Ascending aorta (tissue), 2 donors: ENCODE data around the gene TUBB4B. TPM values are rescaled to one million over a fixed set of nuclear protein-coding genes. Genes with fewer than 3 reads are reported as not detected.
A peak's percentile ranks its signal among the peaks of the same experiment; 100 is the strongest.

Experiments
- DNase-seq, 2 donors: peaks; one replicate each; pipeline ENCODE4 v3.0.0-alpha.2; 2019; ENCODE audit warnings: low spot score in 2 of 2
- H3K27ac ChIP-seq, 2 donors: fragments of 200-600 bp; sonication (generic); one replicate each; pipeline ENCODE4 v1.5.1; 2016 to 2017; ENCODE audit warnings: mild to moderate bottlenecking in 1 of 2
- H3K27me3 ChIP-seq: fragments of 200-600 bp; sonication (generic); one replicate; pipeline ENCODE4 v1.5.1; 2017
- H3K36me3 ChIP-seq, 2 donors: fragments of 200-600 bp; sonication (generic); one replicate each; pipeline ENCODE4 v1.5.1; 2016
- H3K4me1 ChIP-seq, 2 donors: fragments of 200-600 bp; sonication (generic); one replicate each; pipeline ENCODE4 v1.5.1; 2016 to 2017; ENCODE audit warnings: mild to moderate bottlenecking in 1 of 2
- H3K4me3 ChIP-seq, 2 donors: fragments of 200-600 bp; sonication (generic); one replicate each; pipeline ENCODE4 v1.5.1; 2016 to 2017; ENCODE audit warnings: mild to moderate bottlenecking in 1 of 2
- H3K9me3 ChIP-seq, 2 donors: fragments of 200-600 bp; sonication (generic); one replicate each; pipeline ENCODE4 v1.5.1; 2016
- intact Hi-C: fragments of 100-400 bp; cut with DNase I; formaldehyde crosslinking; loops from one replicate; pipeline ENCODE4 v1.15.1; 2023
- total RNA-seq: library from RNA; depleted of rRNA; stranded (reverse); fragments of >200 nt; gene quantifications from one replicate; pipeline ENCODE4 v1.1.0, GENCODE V29; 2016
- TF ChIP-seq, protein P1 (sequence below), 3 experiments: fragments of 200-600 bp in 2 of 3; fragments of 450-650 bp in 1 of 3; sonication (generic) in 2 of 3; IDR thresholded peaks; one replicate each; pipeline ENCODE4 v1.5.1; 2016 to 2019; ENCODE audit warnings: antibody characterized with exemption in 3 of 3, mild to moderate bottlenecking in 1 of 3, moderate library complexity in 1 of 3

Gene TUBB4B
- total RNA-seq, 1 donor from 2014 or later, result 403 TPM

DNA sequence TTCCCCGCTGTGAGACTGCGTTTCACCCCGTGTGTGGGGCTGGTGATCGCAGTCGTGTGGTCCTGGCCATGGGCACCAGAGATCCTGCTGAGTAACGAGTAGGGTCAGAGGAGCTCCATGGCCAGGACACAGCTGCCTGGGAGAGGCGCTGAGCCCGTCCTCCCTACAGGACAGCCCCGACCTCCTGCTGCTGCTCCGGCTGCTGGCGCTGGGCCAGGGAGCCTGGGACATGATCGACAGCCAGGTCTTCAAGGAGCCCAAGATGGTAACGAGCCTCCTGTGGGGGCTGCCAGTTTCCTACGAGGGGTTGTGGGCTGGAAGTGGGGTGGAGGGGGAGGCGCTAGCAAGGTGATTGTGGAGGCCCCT is 25.1 kb downstream of the TUBB4B start:
- Histone ChIP-seq H3K27me3 (no peaks in the 10 kb centered on the region), H3K4me3 (no peak overlapping the region), H3K4me1 (peaks cover 10 to 16% of the 10 kb centered on the region in 2 donors), H3K9me3 (no peaks in the 10 kb centered on the region), H3K27ac (no peak overlapping the region), H3K36me3 (peaks cover 27 to 55% of the 10 kb centered on the region in 2 donors)
- intact Hi-C loops, result no loop called here
- TF ChIP-seq, protein P1, sequence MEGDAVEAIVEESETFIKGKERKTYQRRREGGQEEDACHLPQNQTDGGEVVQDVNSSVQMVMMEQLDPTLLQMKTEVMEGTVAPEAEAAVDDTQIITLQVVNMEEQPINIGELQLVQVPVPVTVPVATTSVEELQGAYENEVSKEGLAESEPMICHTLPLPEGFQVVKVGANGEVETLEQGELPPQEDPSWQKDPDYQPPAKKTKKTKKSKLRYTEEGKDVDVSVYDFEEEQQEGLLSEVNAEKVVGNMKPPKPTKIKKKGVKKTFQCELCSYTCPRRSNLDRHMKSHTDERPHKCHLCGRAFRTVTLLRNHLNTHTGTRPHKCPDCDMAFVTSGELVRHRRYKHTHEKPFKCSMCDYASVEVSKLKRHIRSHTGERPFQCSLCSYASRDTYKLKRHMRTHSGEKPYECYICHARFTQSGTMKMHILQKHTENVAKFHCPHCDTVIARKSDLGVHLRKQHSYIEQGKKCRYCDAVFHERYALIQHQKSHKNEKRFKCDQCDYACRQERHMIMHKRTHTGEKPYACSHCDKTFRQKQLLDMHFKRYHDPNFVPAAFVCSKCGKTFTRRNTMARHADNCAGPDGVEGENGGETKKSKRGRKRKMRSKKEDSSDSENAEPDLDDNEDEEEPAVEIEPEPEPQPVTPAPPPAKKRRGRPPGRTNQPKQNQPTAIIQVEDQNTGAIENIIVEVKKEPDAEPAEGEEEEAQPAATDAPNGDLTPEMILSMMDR (IDR thresholded peaks at IDR 0.05), result no peak
- DNase-seq, result no peak

DNA sequence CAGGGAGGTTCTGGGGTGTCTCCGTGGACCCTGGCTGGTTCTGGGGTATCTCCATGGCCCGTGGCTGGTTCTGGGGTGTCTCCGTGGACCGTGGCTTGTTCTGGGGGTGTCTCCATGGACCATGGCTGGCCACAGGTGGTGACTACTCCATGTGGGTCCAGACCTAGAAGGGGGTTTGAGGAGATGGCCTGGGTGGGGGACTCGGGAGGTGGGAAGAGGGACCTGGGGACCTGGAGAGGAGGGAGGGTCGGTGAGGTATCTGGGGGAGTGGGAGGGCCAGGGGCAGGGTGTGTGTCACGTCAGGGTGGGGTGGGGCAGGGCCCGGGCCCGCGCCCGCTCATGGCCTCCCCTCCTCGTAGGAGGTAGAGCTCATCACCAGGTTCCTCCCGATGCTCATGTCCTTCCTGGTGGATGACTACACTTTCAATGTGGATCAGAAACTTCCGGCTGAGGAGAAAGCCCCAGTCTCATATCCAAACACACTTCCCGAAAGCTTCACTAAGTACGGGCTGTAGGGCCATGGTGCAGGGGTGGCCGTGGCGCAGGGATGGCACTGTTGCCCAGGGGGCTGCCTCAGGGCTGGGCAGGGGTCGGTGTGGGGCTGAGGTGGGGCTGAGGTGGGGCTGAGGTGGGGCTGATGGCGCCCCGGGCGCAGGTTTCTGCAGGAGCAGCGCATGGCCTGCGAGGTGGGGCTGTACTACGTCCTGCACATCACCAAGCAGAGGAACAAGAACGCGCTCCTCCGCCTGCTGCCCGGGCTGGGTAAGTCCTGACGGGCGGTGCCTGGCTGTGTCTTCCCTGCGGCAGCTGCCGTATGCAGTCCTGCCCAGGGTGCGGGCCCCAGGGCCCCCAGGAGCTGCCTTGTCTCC is 25.7 kb downstream of the TUBB4B start:
- Histone ChIP-seq H3K36me3 (peaks cover 27 to 57% of the 10 kb centered on the region in 2 donors), H3K27ac (peak overlapping the region in 1 of 2 donors; percentile 18), H3K4me1 (peaks cover 10 to 20% of the 10 kb centered on the region in 2 donors), H3K4me3 (no peak overlapping the region), H3K9me3 (no peaks in the 10 kb centered on the region), H3K27me3 (no peaks in the 10 kb centered on the region)
- no peak for DNase-seq
- intact Hi-C loops, result no loop called here
- TF ChIP-seq, protein P1 (IDR thresholded peaks at IDR 0.05), result no peak

- DNase-seq, result no peak
- intact Hi-C loops, result loop anchor here (2.0 kb wide), 1 partner anchor 67 kb away; the partner anchor contains the start of gene TPRN
- Histone ChIP-seq H3K4me3 (no peak overlapping the region), H3K36me3 (peaks cover 37 to 66% of the 10 kb centered on the region in 2 donors), H3K9me3 (no peaks in the 10 kb centered on the region), H3K27ac (peak overlapping the region in 1 of 2 donors; percentile 83), H3K4me1 (peaks cover 10 to 23% of the 10 kb centered on the region in 2 donors), H3K27me3 (no peaks in the 10 kb centered on the region)
- TF ChIP-seq, protein P1 (IDR thresholded peaks at IDR 0.05), result no peak
Observed at GRCh38 chr9:137267933-137268355, 26.9 kb downstream of the TUBB4B start.

DNA sequence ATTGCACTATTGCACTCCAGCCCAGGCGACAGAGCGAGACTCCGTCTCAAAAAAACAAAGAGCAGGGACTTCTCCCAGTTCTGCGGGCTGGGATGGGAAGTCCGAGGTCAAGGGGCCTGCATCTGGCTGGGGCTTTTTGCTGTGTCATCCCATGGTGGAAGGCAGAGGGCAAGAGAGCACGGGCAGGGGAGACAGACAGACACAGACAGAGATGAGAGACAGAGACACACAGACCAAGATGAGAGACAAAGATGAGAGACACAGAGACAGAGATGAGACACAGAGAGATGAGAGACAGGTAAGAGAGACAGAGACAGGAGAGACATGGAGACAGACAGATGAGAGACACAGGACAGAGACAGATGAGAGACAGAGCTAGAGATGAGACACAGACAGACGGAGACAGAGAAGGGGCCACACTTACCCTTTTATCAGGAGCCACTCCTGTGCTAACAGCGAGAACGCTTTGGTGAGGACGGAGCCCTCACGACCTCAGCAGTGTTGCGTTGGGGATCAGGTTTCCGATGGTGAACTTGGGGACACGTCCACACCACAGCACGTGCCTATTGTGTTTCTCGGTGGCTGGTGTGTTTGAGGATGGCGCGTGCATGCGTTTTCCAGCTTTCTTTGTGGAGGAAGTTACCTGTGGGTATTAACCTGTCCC is 27.6 kb downstream of the TUBB4B start:
- intact Hi-C loops, result loop anchor here (2.0 kb wide), 1 partner anchor 68 kb away; the partner anchor contains the start of gene TPRN
- Histone ChIP-seq H3K9me3 (no peaks in the 10 kb centered on the region), H3K4me1 (peaks cover 10 to 23% of the 10 kb centered on the region in 2 donors), H3K27ac (peak overlapping the region; percentile 66 to 83), H3K36me3 (peaks cover 37 to 64% of the 10 kb centered on the region in 2 donors), H3K4me3 (peak overlapping the region in 1 of 2 donors; percentile 25), H3K27me3 (no peaks in the 10 kb centered on the region)
- TF ChIP-seq, protein P1 (IDR thresholded peaks at IDR 0.05), result no peak
- DNase-seq, result no peak

GRCh38 chr9:137269231-137269772 is 28.2 kb downstream of the TUBB4B start:
- Histone ChIP-seq H3K4me1 (peaks cover 10 to 23% of the 10 kb centered on the region in 2 donors), H3K36me3 (peaks cover 31 to 60% of the 10 kb centered on the region in 2 donors), H3K4me3 (peak overlapping the region; percentile 25 to 29), H3K27me3 (no peaks in the 10 kb centered on the region), H3K27ac (peak overlapping the region; percentile 66 to 83), H3K9me3 (no peaks in the 10 kb centered on the region)
- intact Hi-C loops, result loop anchor here (2.0 kb wide), 1 partner anchor 69 kb away; the partner anchor contains the start of gene TPRN
- DNase-seq, result peak; percentile 36 to 84
- TF ChIP-seq, protein P1 (IDR thresholded peaks at IDR 0.05), result no peak
